Measurements from ENCODE around the gene ANAPC5. TPM values are rescaled to one million over a fixed set of nuclear protein-coding genes. Genes with fewer than 3 reads are reported as not detected.
"Not testable (repeated sequence)": the region's sequence is repeated elsewhere in the genome, so short reads cannot be mapped to it uniquely, and the experiment has no call there.

ANAPC5 gene, protein sequence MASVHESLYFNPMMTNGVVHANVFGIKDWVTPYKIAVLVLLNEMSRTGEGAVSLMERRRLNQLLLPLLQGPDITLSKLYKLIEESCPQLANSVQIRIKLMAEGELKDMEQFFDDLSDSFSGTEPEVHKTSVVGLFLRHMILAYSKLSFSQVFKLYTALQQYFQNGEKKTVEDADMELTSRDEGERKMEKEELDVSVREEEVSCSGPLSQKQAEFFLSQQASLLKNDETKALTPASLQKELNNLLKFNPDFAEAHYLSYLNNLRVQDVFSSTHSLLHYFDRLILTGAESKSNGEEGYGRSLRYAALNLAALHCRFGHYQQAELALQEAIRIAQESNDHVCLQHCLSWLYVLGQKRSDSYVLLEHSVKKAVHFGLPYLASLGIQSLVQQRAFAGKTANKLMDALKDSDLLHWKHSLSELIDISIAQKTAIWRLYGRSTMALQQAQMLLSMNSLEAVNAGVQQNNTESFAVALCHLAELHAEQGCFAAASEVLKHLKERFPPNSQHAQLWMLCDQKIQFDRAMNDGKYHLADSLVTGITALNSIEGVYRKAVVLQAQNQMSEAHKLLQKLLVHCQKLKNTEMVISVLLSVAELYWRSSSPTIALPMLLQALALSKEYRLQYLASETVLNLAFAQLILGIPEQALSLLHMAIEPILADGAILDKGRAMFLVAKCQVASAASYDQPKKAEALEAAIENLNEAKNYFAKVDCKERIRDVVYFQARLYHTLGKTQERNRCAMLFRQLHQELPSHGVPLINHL
- total RNA-seq (2014; rRNA removed; shearing (Covaris generic)) = 143 and 169 TPM in 2 replicates

DNA sequence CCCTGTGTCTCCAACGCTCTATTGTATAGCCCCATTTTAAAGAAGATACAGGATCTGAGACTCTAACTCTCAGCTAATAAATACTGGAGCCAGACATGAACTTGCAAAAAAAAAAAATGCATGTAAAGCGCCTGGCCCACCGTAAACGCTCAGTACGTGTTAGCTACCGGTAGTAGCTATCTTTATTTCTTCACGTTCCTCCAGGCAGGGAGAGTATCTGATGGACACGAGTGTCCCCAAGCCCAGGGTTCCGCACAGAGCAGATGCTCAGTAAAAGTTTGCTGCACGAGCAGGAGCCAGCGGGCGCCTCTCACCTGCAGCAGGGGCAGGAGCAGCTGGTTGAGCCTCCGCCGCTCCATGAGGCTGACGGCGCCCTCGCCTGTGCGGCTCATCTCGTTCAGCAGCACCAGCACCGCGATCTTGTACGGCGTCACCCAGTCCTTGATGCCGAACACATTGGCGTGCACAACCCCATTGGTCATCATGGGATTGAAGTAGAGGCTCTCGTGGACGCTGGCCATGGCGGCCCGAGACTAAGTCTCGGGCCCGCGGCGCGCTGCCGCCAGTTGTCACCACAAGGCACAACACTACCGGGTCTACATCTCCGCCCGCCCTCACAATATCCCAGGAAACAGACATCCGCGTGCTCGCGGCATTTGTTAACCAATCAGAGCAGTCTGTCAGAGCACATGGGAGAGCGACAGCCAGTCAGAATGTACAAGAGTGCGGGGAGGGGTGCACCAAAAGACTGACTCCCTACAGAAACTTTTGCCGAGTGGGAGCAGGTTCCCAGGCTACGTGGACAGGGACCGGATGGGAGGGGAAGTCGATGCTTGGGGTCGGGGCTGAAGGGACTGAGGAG is at the start of gene ANAPC5:
TSS of gene ANAPC5 (minus strand) at position 592 of the 862 bp plus-strand sequence. CDS start at position 521, 71 bp downstream.
- DNase-seq (ENCODE audit: low read depth) = peak; percentile 99

DNA sequence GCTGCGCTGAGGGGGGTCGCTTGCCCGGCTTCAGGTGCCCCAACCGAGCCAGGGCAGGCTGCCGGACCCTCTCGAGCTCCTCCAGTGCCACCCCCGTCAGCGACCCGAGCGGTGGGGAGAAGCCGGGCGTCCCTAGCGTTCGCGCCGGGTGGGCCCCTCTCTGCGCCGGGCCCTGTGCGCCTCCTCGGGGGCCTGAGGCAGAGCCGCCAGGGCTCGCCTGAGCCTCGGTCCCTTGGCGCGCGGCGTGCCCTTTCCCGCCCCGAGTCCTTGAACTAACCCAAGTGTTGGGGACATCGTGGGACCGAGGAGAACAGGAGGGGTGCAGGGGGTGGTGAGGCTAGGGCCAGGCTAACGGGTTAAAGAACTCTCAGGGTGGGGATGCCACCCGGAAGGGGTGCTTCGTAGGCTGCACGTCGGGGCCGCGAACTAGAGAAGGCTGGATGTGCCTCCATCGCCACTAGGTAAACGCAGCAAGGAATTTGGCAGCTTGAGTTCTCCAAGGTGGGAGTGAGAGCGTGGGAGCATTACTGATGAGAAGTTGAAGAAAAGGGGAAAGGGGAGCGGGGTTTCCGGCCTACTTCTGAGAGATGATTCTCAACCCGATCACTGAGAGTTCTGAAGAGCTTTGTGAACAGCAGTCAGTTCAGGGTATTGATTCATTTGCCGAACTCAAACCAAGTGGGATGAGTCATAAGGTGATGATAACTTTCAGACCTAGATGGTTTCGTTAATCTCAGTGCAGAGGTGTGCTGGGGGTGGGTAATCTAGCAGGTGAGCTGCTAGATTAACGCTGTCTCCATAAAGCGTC is 48.3 kb upstream of the ANAPC5 start:
- peak; percentile 49 for DNase-seq (ENCODE audit: low read depth)

GRCh38 chr12:121399391-121400331 is 47.5 kb upstream of the ANAPC5 start, which contains the start of gene RNF34:
Gene RNF34, plus strand, starts transcription at chr12:121400118. Its CDS starts 95 bp downstream, at chr12:121400213.
- peak; percentile 98 for DNase-seq (ENCODE audit: low read depth)

GRCh38 chr12:121398355-121398754 is 46.1 kb upstream of the ANAPC5 start:
- no peak for DNase-seq (ENCODE audit: low read depth)

- DNase-seq (ENCODE audit: low read depth) = no peak
Observed at GRCh38 chr12:121397521-121397920, 45.3 kb upstream of the ANAPC5 start.

DNA sequence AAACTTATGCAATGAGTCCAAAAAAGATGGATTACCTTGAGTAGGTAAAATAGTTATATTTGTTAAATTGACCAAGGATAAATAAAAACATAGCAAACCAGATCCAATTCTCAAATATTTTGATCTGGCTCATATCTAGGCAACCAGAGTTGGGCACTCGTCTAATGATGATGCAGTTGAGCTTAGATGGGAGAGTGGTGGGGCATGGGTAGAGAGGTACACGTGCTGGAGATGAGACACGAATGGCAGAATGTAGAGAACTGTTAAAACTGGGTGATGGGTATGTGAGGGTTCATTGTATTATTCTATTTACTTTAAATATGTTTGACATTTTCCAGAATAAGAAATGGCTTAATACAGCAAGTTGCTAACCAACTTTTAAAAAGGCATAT is 40.1 kb upstream of the ANAPC5 start:
- no peak for DNase-seq (ENCODE audit: low read depth)

- peak; percentile 17 for DNase-seq (ENCODE audit: low read depth)
Observed at GRCh38 chr12:121391619-121392324, 39.6 kb upstream of the ANAPC5 start.

- DNase-seq (ENCODE audit: low read depth) = peak; percentile 57
Observed at GRCh38 chr12:121390856-121391255, 38.6 kb upstream of the ANAPC5 start.

- peak; percentile 87 for DNase-seq (ENCODE audit: low read depth)
Observed at GRCh38 chr12:121388421-121388981, 36.3 kb upstream of the ANAPC5 start.

- DNase-seq (ENCODE audit: low read depth) = not testable (repeated sequence)
Observed at GRCh38 chr12:121384891-121385290, 32.7 kb upstream of the ANAPC5 start.

- no peak for DNase-seq (ENCODE audit: low read depth)
Observed at GRCh38 chr12:121383601-121384021, 31.4 kb upstream of the ANAPC5 start.

GRCh38 chr12:121379945-121380344 is 27.7 kb upstream of the ANAPC5 start:
- no peak for DNase-seq (ENCODE audit: low read depth)

- no peak for DNase-seq (ENCODE audit: low read depth)
Observed at GRCh38 chr12:121378736-121379135, 26.5 kb upstream of the ANAPC5 start.

DNA sequence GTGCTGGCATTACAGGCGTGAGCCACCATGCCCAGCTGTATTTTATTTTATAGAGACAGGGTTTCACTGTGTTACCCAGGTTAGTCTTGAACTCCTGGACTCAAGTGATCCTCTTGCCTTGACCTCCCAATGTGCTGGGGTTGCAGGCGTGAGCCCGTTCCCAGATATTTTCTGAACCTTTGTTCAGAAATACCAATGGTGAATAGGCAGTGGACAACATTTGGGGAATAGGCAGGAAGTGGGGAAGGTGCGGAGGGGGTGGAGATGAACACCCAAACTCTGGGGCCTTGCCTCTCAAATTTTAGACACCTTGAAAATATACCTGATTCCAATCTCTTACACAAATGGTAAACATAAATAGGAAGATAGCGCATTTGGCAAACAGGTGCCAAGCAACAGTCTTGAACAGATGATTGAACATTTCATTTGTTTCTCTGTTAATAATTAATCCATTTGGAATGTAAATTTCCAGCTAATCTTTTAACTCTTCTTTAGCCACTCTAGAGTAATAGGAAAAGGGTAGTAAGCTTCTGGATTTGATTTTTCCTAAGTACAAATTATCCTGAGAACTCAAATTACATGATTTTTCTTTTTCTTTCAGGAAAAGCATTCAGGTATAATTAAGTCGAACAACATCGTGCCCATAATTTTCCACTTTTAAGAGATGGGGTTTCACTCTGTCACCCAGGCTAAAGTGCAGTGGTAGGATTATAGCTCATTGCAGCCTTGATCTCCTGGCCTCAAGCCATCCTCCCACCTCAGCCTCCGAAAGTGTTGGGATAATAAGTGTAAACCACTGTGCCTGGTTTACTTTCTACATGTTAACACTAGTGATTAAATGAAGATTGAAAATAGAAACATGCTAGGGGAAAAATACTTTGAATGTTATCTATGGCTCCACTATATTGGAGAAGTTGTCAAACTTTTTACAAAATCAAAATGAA is 24.8 kb upstream of the ANAPC5 start:
- DNase-seq (ENCODE audit: low read depth) = no peak

- not testable (repeated sequence) for DNase-seq (ENCODE audit: low read depth)
Observed at GRCh38 chr12:121374945-121375584, 22.9 kb upstream of the ANAPC5 start.

DNA sequence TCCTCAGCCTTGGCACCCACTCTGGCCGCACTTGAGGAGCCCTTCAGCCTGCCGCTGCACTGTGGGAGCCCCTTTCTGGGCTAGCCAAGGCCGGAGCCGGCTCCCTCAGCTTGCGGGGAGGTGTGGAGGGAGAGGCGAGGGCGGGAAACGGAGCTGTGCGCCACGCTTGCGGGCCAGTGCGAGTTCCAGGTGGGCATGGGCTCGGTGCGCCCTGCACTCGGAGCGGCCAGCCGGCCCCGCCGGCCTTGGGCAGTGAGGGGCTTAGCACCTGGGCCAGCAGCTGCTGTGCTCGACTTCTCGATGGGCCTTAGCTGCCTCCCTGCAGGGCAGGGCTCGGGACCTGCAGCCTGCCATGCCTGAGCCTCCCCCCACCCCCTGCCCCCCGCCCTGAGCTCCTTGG is 22.1 kb upstream of the ANAPC5 start:
- DNase-seq (ENCODE audit: low read depth) = not testable (repeated sequence)

GRCh38 chr12:121373755-121374154 is 21.5 kb upstream of the ANAPC5 start:
- no peak for DNase-seq (ENCODE audit: low read depth)

All from M059J (cell line).